IPS-18c (cell line): Measurements from ENCODE around the gene LHPP.
A peak's percentile ranks its signal among the peaks of the same experiment; 100 is the strongest.

ENCODE experiments used
- H3K4me3 ChIP-seq: 2 replicates; pipeline ENCODE4 v1.7.0; 2013; ENCODE audit warnings: low read depth, mild to moderate bottlenecking, low read length, moderate library complexity; ENCODE audit not compliant: insufficient read depth
- H3K9me3 ChIP-seq: one replicate; pipeline ENCODE4 v1.6.1; 2013; ENCODE audit warnings: mild to moderate bottlenecking, low read length, moderate library complexity; ENCODE audit not compliant: control insufficient read depth, insufficient read depth

The LHPP gene

DNA sequence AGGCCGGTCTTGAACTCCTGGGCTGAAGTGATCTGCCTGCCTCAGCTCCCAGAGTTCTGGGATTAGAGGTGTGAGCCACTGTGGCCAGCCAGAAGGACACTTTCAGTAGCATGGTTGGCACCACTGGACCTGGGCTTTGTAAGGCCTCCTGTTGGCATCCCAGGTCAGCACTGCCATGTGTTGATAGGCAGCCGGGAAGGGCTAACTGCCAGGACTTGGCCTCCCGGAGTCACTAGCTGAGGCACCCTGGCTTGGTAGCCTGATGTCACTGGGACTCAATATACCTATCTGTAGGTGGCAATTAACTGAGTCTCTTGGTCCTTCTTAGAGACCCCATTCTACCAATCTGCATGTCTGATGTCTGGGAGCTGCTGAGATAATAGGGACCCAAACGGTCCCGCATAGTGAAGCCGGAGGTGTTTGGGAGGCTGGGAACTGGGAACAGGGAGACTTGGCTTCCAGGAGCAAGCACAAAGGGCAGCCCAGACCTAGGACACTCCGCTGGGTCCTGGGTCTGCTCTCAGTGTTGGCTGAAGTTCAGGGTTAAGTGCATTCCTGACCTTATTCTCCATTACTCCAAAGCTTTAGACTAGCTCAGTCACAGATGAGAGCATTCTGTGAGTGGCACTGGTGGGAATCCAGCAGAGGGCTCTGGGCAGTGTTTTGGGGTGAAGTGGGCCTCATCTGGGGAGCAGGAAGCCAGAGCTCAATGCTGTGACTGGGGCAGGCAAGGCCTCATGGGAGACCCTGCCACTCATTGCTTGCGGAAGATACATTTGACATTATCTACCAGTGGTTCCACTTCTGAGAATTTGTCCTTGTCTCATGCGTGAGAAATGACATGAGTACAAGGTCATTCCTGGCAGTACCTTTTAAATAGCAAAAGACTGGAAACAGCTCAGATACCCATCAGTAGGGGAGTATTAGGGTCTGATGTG, 2.7 kb downstream of the LHPP start:
- Histone ChIP-seq H3K4me3 (no peak overlapping the region), H3K9me3 (no peaks in the 10 kb centered on the region)

DNA sequence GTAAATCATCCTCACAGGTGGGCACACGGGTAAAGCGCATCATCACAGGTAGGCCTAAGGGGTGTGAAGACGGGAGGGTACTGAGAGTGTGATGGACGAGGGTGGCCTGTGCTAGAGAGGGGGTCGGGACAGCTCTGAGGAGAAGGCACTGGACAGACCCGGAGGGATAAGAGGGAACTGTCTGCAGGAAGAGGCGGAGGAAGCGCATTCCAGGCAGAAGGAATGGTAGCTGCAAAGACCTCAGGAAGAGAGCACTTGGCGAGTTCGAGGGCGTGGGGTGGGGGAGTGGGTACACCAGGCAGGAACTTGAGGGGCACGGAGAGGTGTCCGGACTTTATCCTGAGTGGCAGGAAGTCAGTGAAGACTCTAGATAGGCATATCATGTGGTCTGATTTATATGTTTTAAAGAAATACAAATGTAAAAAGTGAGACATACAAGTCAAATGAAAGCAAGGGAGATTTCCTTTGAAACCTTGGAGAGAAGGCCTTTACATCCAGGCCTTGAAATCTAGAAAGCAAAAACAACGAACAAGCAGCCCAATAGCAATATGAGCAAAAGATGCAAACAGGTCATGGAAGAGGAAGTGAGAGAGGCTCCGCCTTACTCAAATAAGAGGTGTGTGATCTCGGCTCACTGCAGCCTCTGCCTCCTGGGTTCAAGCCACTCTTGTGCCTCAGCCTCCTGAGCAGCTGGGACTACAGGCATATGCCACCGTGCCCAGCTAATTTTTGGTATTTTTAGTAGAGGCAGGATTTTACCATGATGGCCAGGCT, 3.6 kb downstream of the LHPP start:
- Histone ChIP-seq H3K9me3 (no peaks in the 10 kb centered on the region), H3K4me3 (no peak overlapping the region)

DNA sequence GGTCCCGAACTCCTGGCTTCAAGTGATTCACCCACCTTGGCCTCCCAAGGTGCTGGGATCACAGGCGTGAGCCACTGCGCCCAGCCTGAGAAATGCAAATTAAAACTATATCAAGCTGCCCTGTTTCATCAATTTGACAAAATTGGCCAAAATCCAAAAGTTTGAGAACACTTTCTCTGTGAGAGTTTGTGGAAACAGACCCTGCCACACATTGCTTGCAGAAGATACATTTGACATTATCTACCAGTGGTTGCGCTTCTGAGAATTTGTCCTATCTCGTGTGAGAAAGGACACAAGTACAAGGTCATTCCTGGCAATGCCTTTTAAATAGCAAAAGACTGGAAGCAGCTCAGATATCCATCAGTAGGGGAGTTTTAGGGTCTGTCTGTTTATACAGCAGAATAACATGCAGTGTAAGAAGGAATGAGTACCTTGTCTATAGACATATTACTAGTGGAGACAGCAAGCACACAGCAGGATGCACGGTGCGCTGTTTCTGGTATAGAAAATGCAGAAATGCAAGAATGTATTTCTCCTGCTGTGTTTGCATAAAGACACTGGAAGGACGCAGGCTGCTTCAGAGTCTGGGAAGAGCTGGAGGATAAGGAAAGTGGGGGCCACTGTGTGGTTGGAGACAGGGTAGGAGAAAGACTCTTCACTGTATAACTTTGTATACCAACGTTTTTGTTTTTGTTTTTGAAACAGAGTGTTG, 4.3 kb downstream of the LHPP start:
- Histone ChIP-seq H3K9me3 (no peaks in the 10 kb centered on the region), H3K4me3 (no peak overlapping the region)

DNA sequence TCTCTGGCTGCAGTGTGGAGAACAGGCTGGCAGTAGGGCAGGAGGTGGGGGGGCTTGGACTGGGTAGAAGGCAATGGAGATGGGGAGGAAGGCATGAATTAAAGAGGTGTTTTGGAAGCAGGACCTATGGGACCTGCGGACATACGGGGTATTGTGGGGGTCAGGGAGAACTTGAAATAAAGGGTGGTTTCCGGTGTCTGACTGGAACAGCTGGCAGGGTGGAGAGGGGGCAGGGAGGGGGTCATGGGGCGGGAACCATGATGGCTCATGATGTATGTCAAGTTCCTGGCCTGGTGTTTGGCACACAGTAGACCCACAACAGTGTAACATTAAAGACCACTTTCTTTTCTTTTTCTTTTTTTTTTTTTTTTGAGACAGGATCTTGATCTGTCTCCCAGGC, 5.5 kb downstream of the LHPP start:
- no peak overlapping the region for H3K4me3 ChIP-seq
- H3K9me3 ChIP-seq = no peaks in the 10 kb centered on the region

DNA sequence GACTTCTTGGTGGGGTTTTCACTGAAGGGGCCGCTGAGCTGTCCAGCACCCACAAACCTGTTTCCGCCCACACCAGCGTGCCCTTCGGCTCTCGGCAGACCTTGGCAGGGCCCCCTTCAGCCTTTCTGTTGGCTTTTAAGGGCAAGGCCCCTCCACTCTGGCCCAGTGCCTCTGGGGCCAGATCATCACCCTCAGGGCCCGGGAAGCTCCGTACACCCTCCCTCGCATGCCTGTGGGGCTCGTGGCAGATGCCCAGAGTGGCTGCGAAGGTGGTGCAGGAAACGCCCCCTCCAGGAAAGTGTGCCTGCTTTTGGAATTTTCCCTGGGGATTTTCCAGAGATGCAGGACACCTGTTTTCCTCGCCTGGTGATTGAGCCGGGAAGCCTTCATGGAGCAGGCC, 7.0 kb downstream of the LHPP start:
- H3K4me3 ChIP-seq = no peak overlapping the region
- H3K9me3 ChIP-seq = no peaks in the 10 kb centered on the region

DNA sequence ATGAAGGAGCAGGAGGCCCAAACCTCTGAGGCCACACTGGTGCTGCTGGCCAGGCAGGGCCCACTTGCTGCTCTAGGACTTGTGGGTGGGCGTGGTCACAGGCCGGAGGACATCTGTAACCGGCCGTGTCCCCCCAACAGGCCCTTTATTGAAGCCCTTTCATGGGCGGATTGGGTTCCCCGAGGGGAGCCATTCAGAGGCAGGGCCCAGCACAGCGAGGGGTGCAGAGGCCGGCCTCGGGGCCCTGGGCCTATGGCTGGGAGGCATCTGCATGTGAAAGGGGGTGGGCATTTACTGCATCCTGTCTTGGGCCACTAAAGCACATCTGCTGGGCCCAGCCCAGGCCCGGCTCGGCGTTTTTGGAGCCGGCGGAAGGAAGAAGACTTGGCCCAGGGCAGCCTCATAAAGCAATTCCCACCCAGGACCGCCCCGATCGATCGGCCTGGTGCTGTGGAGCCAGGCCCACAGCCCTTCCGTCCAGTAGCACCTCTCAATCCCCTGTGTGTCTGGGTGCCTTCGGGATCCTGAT, 8.4 kb downstream of the LHPP start:
- Histone ChIP-seq H3K4me3 (peak overlapping the region; percentile 34), H3K9me3 (no peaks in the 10 kb centered on the region)

DNA sequence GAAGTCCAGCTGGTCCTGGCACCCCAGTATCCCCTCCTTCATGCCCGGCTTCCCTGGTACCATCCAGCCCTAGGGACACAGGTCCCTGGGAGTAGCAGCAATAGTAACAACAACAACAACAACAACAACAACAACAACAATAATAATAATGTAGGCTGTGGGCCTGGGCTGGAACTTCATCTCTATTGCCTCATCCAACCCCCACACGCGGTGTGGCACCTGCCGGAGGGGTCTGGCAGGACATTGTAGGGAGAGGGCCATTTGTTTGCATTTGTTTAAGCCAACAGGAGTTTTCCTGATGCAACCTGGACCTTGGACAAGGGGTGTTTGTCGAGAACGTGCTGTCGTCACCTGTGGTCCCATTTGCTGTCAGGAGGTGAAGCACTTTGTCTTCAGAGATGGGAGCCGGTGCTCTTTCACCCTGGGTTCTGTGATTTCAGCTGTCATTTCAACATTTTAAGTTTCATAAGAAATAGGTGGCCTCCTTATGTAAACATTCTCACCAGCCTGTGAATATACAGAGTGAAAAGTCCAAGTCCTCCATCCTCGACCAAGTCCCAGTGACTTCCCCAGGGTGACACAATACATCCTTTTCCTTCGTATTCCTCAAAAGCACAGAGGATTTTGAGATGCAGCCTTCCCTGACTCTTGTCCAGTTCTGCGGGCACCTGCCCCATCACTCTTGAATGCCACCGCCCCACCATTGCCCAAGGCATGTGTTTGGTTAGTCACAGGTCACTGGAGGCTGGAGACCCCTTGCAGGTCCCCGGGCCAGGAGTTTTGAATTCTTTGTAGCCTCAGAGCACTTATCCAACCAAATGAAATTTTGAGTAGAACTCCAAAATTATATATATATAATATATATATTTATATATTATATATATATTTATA, 9.2 kb downstream of the LHPP start:
- Histone ChIP-seq H3K4me3 (peak overlapping the region; percentile 34), H3K9me3 (no peaks in the 10 kb centered on the region)

DNA sequence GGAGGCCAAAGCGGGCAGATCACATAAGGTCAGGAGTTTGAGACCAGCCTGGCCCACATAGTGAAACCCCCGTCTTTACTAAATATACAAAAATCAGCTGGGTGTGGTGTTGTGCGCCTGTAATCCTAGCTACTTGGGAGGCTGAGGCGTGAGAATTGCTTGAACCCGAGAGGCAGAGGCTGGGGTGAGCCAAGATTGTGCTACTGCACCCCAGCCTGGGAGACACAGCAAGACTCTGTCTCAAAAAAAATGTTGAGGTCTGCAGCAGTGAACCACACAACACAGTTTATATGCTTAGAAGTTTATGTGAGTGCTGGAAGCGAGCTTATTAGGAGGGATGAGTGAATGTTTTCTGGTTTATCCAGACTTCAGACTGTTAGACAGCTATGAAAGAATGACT, 10.4 kb downstream of the LHPP start:
- no peaks in the 10 kb centered on the region for H3K9me3 ChIP-seq
- no peak overlapping the region for H3K4me3 ChIP-seq

DNA sequence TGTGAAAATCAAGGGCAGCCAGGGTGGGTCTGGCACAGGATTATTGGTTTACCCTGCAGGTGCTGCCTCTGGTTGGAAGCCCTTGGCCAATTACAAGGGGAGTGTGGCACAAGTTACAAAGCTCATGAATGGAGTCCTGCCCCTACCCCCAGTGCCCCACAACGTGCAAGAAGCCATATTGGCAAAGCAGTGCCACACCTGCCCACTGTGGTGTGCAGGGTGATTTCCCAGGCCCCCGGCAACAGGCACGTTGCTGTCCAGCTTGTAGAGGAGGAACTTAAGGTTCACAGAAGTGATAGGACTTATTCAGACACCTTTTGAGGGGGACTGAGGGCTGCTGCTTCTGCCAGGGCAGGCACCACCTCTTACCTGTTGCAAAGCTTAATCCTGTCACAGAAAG, 11.4 kb downstream of the LHPP start:
- Histone ChIP-seq H3K9me3 (no peaks in the 10 kb centered on the region), H3K4me3 (no peak overlapping the region)

DNA sequence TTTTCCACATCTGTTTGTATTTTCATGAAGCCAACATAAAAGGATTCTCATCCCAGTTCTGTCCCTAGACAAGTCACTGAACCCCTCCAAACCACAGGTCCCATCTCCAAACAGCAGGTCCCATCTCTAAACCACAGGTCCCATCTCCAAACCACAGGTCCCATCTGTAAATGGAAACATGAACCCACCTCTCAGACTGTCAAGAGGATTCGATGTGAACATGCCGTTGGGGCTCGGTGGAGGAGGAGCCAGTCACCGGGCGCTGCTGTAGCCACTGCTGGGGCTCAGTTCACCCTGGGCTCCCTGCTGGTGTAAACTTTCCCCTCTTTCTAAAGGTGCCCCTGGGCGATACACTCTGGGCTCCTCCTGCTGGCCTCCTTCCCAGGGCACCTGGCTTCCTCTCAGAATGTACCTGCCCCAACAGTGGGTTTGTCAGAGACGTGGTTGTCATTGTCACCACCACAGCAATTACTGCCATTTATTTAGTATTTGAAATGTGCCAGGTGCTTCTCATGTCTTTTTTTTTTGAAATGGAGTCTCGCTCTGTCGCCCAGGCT, 13.0 kb downstream of the LHPP start:
- no peak overlapping the region for H3K4me3 ChIP-seq
- no peaks in the 10 kb centered on the region for H3K9me3 ChIP-seq

DNA sequence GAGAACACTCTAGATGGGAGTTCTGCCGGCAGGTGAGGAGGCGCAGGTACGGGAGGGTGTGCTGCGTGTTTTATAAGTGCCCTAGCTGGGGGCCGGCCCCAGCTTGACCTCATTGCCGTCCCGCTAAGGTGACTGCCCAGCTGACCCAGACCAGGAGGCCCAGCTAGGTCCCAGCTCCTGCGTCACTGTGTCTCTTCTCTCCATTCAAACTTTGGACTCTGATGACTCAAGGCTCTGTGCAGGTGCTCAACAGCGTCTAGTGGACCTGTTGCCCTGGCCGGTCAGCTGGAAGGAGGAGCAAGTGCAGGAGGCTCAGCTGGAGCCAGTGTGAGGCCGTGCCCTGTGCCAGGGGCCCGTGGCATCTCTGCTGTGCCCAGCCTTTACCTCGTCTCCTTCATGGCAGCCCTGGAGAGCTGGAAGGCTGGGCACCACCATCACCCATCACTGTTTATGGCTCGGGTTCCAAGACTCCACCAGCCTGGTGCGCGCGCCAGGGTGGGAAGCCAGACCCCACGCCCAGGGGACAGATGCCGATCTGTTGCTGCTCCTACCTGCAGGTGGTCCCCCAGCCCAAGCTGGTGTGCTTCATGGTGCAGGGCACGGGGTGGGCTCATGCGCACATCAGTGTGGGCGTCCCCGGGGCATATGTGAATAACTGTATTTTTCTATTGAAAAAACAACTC, 14.6 kb downstream of the LHPP start:
- Histone ChIP-seq H3K4me3 (no peak overlapping the region), H3K9me3 (no peaks in the 10 kb centered on the region)

DNA sequence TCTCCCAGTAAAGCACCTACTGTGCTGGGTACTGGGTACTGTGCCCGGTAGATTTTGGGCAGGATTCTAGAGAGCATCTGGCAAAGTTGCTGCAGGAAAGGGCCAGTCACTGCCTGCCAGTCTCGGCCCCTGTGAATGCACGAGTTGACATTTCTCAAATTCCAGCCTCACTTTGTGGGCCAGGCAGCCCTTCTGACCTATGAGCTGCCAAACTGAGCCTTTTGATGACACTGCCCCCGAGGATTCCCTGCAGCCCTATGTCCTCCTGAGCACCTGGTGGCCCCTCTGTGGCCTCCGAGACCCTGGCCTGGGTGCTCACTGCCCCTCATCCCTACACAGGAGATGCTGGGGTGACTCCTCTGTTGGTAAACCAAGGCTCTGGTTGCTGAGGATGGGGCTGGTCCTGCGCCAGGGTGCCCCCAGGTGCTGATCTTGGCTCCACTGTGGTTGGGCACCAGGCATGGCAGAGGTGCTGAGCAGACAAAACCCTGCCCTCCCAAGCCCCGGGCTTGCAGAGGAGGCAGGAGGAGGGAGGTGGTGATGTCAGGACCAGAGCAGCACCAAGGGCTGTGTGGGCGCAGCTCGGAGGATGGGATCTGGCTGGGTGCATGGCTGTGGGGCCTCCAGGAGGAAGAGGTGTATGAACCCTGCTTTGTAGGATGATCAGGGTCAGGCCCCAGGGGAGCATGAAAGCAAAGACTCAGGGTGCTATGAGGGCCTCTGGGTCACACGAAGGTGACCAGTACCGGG, 16.2 kb downstream of the LHPP start:
- no peaks in the 10 kb centered on the region for H3K9me3 ChIP-seq
- no peak overlapping the region for H3K4me3 ChIP-seq

DNA sequence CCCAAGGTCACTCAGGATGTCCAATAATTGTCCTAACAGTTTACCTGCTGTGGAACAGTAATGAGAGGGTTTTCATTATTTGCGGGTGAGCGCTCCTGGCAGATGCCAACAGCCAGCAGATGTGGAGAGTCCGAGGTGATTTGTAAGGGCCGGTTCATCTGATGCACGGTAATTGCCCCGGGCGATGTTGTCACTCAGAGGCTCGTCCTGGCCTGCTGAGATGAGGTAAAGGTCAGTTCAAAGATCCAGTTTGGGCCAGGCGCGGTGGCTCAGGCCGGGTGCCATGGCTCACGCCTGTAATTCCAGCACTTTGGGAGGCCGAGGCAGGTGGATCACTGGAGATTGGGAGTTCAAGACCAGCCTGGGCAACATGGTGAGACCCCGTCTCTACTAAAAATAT, 16.9 kb downstream of the LHPP start:
- no peak overlapping the region for H3K4me3 ChIP-seq
- no peaks in the 10 kb centered on the region for H3K9me3 ChIP-seq

DNA sequence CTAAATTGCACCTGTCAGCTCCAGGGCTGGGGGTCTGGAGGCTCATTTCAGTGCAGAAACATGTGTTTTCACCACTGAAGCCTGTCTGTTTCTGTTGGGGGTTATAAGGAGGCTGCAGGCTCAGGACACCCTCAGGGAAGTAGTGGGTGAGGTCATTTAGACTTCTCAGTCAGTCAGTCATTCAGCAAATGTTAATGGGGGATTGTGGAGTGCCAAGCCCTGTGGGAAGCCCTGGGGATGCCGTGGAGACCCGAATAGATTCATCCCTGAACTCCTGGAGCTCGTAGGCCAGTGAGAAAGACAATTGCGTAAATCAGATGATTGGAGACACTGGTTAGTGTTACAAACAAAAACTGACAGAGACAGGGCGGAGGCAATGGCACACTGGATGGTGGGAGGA, 19.2 kb downstream of the LHPP start:
- no peak overlapping the region for H3K4me3 ChIP-seq
- no peaks in the 10 kb centered on the region for H3K9me3 ChIP-seq

DNA sequence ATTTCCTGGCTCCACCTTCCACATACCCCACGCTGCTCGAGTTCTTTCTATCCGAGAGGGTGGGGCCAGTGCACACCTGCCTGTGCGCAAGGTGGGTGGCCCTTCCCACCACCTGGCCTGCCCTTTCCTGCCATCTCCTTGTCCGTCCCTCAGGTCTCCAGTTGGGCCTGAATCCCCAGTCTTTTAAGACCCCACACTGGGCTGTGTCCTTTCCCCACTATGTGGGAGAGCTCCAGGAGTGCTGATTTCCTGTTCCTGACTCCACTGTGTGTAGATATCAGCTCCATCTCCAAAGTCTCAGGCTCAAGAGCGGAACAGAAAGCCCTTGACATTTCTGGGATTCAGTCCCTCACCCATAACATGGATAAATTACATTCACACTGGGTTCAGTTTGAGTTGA, 20.1 kb downstream of the LHPP start:
- Histone ChIP-seq H3K9me3 (no peaks in the 10 kb centered on the region), H3K4me3 (no peak overlapping the region)
